Effector CD4-positive, alpha-beta T cell (primary cell): ENCODE data around the gene LCN2.
A peak's percentile ranks its signal among the peaks of the same experiment; 100 is the strongest.

Experiments used
- DNase-seq: peaks from one replicate; pipeline ENCODE4 v3.0.0-alpha.2; 2020

Gene LCN2

GRCh38 chr9:128151309-128152132 is 2.3 kb downstream of the LCN2 start:
- DNase-seq = no peak

- DNase-seq = no peak
Measured at GRCh38 chr9:128152133-128153059, 3.1 kb downstream of the LCN2 start.

- DNase-seq = no peak
Measured at GRCh38 chr9:128153060-128153946, 4.0 kb downstream of the LCN2 start.

- no peak for DNase-seq
Measured at GRCh38 chr9:128153947-128154695, 4.9 kb downstream of the LCN2 start.

- DNase-seq = no peak
Measured at GRCh38 chr9:128155736-128156500, 6.7 kb downstream of the LCN2 start.

- DNase-seq = peak; percentile 41
Measured at GRCh38 chr9:128159522-128159783, 10.2 kb downstream of the LCN2 start.

- peak; percentile 89 for DNase-seq
Measured at GRCh38 chr9:128159784-128160602, 10.7 kb downstream of the LCN2 start, which contains the start of gene BBLN. Gene BBLN, plus strand, starts transcription at chr9:128160265. Its CDS starts 143 bp downstream, at chr9:128160408.

GRCh38 chr9:128160603-128160987 is 11.3 kb downstream of the LCN2 start:
- DNase-seq = no peak

GRCh38 chr9:128161215-128161902 is 12.1 kb downstream of the LCN2 start:
- no peak for DNase-seq

GRCh38 chr9:128162215-128163026 is 13.2 kb downstream of the LCN2 start:
- DNase-seq = no peak

- no peak for DNase-seq
Measured at GRCh38 chr9:128163027-128163515, 13.8 kb downstream of the LCN2 start.

- DNase-seq = no peak
Measured at GRCh38 chr9:128163523-128164306, 14.5 kb downstream of the LCN2 start.

- DNase-seq = no peak
Measured at GRCh38 chr9:128164307-128164885, 15.1 kb downstream of the LCN2 start.

- DNase-seq = no peak
Measured at GRCh38 chr9:128166169-128166568, 16.9 kb downstream of the LCN2 start.

GRCh38 chr9:128167209-128167608 is 18.0 kb downstream of the LCN2 start:
- DNase-seq = no peak

GRCh38 chr9:128168731-128169308 is 19.6 kb downstream of the LCN2 start:
- DNase-seq = no peak

- no peak for DNase-seq
Measured at GRCh38 chr9:128169492-128169891, 20.2 kb downstream of the LCN2 start.
